Endothelial cell of umbilical vein (primary cell): Measurements from ENCODE around the gene TUBB4A.

Experiments
- EZH2 ChIP-seq: IDR thresholded peaks from 2 replicates; pipeline ENCODE4 v1.6.1; 2012; ENCODE audit warnings: borderline replicate concordance, low read depth, mild to moderate bottlenecking, moderate library complexity, low read length, inconsistent platforms; ENCODE audit not compliant: severe bottlenecking
- FOS ChIP-seq: IDR thresholded peaks from 2 replicates; pipeline ENCODE4 v1.6.1; 2011; ENCODE audit warnings: mild to moderate bottlenecking, low read length, moderate library complexity, borderline replicate concordance; ENCODE audit not compliant: insufficient read depth
- GATA2 ChIP-seq: IDR thresholded peaks from 2 replicates; pipeline ENCODE4 v1.7.0; 2011; ENCODE audit warnings: low read depth, mild to moderate bottlenecking, moderate library complexity, mixed read lengths, low read length; ENCODE audit not compliant: insufficient read length, insufficient read depth
- JUN ChIP-seq: IDR thresholded peaks from 2 replicates; pipeline ENCODE4 v1.6.1; 2011; ENCODE audit warnings: borderline replicate concordance, low read depth; ENCODE audit not compliant: insufficient read length, insufficient read depth
- POLR2A ChIP-seq: IDR thresholded peaks from 2 replicates; pipeline ENCODE4 v1.6.1; 2012; ENCODE audit warnings: low read depth, mild to moderate bottlenecking, control low read depth, low read length
- POLR2AphosphoS5 ChIP-seq: IDR thresholded peaks from 2 replicates; pipeline ENCODE4 v1.6.1; 2012; ENCODE audit warnings: low read depth, mild to moderate bottlenecking, control low read depth, low read length, moderate library complexity; ENCODE audit not compliant: insufficient read depth
- TF ChIP-seq, protein P1 (sequence below), 2 donors: IDR thresholded peaks; 1 replicate in 1 of 2; 2 replicates in 1 of 2; pipeline ENCODE4 v1.5.1; 2011; ENCODE audit warnings: low read length in 2 of 2, mild to moderate bottlenecking in 2 of 2, moderate library complexity in 2 of 2, control low read depth in 1 of 2, inconsistent platforms in 1 of 2, low read depth in 1 of 2; ENCODE audit not compliant: insufficient read depth in 1 of 2; ENCODE audit errors: extremely low read depth in 1 of 2
- TF ChIP-seq, protein P2 (sequence below): IDR thresholded peaks from 2 replicates; pipeline ENCODE4 v1.6.1; 2011; ENCODE audit not compliant: insufficient read depth, insufficient read length

DNA sequence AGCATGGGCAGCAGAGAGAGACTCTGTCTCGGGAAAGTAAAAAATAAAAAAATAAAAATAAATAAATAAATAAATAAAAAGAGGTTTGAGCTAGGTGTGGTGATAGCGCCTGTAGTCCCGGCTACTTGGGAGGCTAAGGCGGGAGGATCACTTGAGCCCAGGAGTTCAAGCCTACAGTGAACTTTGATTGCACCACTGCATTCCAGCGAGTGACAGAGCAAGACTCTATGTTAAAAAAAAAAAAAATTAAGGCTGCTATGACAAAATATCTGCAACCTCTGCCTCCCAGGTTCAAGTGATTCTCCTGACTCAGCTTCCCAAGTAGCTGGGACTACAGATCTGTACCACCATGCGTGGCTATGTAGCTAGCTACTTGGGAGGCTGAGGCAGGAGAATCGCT, 17.3 kb downstream of the TUBB4A start:
- TF ChIP-seq POLR2A: no peak
- no peak for TF ChIP-seq FOS
- TF ChIP-seq, protein P1, sequence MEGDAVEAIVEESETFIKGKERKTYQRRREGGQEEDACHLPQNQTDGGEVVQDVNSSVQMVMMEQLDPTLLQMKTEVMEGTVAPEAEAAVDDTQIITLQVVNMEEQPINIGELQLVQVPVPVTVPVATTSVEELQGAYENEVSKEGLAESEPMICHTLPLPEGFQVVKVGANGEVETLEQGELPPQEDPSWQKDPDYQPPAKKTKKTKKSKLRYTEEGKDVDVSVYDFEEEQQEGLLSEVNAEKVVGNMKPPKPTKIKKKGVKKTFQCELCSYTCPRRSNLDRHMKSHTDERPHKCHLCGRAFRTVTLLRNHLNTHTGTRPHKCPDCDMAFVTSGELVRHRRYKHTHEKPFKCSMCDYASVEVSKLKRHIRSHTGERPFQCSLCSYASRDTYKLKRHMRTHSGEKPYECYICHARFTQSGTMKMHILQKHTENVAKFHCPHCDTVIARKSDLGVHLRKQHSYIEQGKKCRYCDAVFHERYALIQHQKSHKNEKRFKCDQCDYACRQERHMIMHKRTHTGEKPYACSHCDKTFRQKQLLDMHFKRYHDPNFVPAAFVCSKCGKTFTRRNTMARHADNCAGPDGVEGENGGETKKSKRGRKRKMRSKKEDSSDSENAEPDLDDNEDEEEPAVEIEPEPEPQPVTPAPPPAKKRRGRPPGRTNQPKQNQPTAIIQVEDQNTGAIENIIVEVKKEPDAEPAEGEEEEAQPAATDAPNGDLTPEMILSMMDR (IDR thresholded peaks at IDR 0.05; ENCODE audit: extremely low read depth in 1 of 2, insufficient read depth in 1 of 2, low read depth in 1 of 2, low read length in 2 of 2): no peak
- no peak for TF ChIP-seq POLR2AphosphoS5
- TF ChIP-seq, protein P2, sequence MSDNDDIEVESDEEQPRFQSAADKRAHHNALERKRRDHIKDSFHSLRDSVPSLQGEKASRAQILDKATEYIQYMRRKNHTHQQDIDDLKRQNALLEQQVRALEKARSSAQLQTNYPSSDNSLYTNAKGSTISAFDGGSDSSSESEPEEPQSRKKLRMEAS: no peak
- TF ChIP-seq EZH2: no peak
- TF ChIP-seq JUN: no peak
- no peak for TF ChIP-seq GATA2
